K562 treated with DMSO at 1 percent for 24 hours (cell line): ENCODE data around the gene PDC. TPM values are rescaled to one million over a fixed set of nuclear protein-coding genes. Genes with fewer than 3 reads are reported as not detected.

Experiments used
- total RNA-seq: library from RNA; unstranded; fragments of 300-600 nt; gene quantifications from 2 replicates; pipeline ENCODE4 v1.2.3, GENCODE V29; 2022; ENCODE audit warnings: low read depth; ENCODE audit not compliant: insufficient read depth

PDC gene
- total RNA-seq, result not detected in 2 replicates

DNA sequence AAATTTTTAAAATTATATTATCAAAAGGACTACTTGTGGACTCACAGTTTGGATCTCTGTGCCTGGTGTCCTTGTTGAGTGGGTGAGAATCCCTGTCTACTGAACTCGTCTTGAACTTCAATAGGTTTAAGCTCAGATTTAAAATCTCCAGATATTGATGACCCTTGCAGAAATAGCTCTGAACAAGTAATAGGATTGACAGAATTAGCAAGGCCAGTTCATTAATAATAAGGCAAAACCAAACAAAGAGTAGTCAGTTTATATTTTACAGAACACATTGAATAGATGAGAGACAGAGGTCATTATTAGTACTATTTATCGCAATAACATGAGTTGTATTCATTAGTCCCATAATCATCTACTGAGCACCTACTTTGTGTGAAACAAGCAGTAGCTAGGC lies at the start of gene PDC:
PDC (minus strand) TSS at position 101 of the 400 bp plus-strand sequence. CDS start 11,655 bp downstream, outside the sequence.

Other genes starting within 250 kb of the PDC start
- gene PRG4, start 164.8 kb downstream of the PDC start, total RNA-seq, result not detected in 2 replicates
- gene TPR, start 85.9 kb downstream of the PDC start, total RNA-seq, result 40.5 and 41.9 TPM in 2 replicates
- 6.3 and 8.2 TPM in 2 replicates for gene ODR4, start 85.3 kb downstream of the PDC start, total RNA-seq
- not detected in 2 replicates for gene PTGS2, start 219.3 kb upstream of the PDC start, total RNA-seq